HG03571 (cell line): ENCODE data around the gene BUD23.
"Not testable (repeated sequence)": the region's sequence is repeated elsewhere in the genome, so short reads cannot be mapped to it uniquely, and the experiment has no call there.

ENCODE experiments used
- ATAC-seq: cut with Tn5 transposase; IDR thresholded peaks from one replicate; pipeline ENCODE4 v1.9.1; 2021; ENCODE audit not compliant: unreplicated experiment

BUD23 gene

DNA sequence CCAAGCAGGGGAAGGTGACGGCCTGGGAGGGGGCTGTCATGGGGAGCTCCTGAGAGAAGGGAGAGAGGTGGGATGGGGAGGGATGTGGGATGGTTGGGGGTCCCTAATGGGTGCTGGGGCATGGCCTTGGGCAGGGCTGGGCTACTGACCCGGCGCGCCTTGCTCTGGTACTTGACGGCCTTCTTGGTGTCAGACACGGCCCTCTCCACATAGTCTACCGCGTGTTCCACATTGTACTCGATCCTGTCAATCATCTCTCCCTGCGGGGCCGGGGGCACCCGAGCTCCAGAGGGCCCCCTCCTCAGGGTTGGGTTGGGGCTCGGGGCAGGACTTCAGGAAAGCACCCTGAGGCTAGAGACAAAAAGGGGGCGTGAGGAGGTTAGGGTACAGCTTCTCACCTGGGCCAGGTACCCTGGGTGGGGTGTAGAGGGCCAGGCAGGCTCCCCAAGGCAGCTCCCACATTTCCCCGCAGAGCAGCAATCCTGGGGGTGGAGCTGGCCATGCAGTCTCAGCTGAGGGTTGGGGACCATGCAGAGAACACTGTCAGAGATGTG lies 17.3 kb downstream of the BUD23 start:
- no peak for ATAC-seq

DNA sequence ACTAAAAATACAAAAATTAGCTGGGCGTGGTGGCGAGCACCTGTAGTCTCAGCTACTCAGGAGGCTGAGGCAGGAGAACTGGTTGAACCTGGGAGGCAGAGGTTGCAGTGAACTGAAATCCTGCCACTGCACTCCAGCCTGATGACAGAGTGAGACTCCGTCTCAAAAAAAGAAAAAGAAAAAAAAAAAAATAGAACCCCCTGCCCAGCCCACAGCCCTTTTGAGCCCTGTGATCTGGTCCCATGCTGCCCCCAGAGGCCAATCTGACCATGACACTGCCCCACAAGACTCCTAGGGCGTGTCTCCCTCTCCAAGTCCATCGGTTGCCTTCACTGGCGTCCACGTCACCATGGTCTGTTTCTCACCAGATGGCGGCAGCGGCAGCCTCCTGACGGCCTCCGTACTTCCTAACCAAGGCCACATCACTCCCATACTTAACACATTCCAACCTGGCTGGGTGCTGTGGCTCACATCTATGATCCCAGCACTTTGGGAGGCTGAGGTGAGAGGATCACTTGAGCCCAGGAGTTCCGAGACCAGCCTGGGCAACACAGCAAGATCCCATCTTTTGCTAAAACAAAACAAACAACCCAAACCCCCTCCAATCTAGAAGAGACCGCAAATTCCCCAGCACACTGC lies 18.1 kb downstream of the BUD23 start:
- no peak for ATAC-seq

DNA sequence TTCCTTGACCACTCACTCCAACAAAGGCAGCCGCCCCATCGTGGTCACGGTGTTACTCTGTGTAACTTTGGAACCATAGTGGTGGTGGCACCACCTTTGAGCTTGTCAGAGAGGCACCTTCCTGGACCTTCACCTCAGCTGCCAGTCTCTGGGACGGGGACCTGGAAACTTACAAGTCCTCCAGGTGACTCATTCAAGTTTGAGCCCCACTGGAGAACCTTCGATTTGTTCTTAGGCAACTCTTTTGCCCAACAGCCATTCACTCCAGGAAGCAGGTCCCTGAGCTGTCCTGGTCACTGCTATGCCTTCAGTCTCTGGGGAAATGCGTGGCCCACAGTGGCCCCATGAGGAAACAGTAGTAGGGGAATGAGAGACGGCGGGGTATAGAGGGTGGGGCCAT lies 18.8 kb downstream of the BUD23 start:
- ATAC-seq: no peak

DNA sequence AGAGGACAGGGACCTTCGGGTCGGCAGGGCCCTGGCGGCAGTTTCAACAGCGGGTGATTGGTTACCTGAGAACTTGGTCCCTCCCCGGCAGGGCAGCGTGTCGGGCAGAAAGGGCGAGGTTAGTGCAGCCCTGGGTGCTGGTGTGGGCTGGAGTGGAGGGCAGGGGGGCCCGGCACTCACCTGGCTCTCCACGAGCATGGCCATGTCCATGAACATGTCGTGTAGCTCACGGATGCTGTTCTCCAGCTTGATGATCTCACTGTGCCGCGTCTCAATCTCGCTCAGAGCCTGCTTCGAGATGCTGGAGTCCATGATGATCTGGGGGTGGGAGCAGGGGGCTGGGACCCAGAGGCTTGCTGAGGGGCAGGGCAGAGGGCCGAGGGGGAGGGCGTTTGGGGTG lies 19.3 kb downstream of the BUD23 start:
- ATAC-seq: no peak

DNA sequence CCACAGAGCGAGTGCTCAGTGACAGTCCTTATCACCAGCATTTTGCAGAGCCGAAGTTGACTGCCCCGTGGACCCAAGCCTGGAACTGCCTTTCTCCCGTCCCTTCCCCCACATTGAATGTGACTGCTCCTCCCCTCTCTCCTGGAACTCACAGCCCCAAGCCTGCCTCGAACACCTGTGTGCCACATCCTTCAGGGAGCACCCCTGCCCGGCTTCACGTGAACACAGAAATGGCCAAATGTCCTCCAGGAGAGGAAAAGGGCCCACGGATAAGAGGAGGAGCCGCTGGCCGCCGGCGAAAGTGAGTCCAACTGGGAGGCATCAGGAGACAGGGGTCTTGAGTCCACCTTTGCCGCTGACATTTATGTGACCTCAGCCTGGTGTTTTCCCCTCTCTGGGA lies 19.8 kb downstream of the BUD23 start:
- no peak for ATAC-seq

DNA sequence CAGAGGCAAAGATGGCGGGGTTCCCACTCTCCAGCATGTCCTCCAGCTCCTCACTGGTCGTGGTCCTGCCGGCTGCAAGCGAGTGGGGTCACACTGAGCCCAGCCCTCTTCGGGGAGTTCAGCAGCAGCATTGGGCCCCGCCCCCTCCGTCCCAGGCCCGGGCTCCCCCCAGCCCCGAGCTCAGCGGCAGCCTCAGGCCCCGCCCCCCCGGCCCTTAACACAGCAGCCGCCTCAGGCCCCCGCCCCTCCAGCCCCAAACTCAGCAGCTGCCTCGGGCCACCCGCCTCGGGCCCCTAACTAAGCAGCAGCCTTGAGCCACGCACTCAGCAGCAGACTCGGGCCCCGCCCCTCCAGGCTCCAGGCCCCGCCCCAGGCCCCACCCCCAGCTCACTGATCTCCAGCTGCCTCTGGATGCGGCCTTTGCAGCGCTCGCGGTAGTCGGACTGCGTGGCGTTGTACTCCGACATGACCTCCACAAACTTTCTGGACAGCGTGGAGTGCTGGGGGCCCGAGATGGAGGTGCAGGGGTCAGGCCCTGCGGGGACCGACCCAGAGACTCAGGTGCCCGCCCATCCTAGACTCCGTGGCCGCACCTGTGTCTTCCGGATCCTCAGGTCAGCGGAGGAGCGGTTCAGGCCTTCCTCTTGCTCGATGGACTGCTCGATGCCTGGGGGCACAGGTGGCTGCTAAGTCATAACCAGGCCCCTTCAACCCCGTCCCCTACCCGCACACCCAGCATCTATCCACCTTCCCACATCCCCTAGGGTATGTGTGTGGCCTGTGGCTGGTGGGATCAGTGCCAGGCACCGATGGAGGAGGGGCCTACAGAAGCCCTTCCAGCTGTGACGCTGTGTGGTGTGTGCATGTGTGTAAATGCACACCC lies 20.6 kb downstream of the BUD23 start:
- ATAC-seq: no peak

DNA sequence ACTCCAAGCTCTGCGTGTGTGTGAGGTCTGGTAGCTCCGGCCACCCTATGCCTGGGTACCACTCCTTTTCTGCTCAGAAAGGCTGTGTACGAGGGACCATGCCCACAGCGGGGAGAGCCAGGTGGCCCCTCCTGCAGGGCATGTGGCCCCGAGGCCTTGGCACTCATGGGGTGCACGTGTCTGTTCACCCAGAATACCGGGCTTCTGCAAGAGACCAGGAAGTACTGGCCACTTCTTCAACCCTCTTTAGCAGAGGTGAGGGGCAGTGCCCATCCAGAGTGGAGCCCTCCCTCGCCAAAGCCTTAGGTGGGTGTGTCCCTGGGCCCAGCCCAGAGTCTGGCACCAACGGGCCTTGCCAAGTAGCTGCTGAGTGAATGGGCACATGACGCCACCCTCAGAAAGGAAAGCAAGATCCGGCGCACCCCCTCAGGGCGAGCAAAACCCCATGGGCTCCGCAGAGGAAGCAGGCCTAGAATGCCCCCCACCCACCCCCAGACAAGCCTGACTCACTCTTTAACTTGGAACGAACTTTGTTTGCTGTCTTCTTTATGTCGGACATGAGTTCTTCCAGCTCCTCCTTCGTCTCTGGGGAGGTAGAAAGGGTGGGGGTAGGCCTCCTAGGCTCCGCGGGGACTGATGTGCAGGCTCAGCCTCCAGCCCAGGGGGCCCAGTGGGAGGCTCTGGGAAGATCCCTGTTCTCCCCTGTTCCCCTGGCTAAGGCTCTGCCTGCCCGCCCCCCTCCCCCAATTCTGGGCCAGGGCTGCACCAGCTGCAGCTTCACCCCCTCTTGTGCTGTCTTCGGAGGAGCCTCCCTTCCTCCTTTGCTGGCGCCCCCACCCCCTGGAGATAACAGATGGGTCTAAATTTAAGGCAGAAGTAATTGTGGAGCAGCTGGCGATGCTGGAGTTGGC lies 21.5 kb downstream of the BUD23 start:
- ATAC-seq: no peak

DNA sequence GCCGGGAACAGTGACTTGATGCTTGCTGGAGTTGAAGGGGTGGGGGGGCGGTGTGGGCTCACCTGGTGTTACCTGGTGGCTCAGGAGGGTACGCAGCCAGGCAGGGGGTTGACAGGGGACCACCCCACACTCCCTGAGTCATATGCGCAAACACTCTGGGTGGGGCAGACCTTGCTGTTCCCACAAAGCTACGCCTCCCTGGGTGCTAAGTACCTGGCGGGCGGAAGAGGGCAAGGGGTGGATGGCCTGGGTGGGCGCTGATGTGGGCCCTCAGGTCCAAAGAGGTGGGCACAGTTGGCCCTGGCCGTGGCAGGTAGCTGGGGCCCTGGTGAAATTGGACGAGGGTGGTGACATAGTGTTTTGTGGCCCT lies 22.1 kb downstream of the BUD23 start:
- ATAC-seq: no peak

DNA sequence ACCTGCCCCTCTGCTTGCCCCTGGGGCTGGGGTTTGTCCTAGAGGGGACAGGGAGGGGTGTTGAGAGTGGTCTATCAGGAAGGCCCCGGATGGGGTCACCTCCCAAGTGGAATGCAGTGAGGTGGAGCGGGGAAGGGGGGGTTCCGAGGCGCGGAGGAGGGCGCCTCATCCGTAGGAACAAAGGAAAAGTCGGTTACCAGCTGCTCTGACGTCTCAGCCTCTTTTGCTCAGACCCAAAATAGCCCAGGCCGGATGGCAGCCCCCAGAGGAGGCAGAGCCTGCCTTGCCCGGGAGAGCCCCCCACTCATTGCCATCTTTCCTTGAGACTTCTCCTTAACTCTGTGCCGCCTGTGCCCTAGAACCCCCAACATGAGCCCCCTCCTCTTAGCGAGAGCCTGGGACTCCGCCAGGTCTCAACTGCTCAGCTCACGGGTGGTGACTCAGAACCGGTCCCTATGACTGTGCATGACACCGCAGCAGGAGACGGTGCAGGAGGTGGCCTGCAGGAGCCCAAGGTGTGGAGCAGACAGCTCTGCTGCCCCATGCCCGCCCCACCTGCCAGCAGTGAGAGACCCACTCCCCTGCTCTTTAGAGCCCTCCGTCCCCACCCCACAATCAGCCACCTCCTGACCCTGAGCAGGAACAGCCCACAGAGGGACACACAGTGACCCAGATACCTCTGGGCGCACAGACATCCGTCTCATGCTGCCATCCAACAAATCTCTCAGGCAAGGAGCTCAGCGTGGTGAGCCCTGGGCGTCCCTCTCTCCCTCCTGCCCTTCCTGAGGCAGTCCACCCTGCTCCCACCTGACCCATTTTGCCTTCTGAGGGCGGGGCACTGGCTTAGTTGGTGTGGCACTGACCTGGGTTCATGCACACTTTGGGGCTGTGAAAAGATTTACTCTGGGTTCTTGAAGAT lies 23.0 kb downstream of the BUD23 start:
- ATAC-seq: no peak

DNA sequence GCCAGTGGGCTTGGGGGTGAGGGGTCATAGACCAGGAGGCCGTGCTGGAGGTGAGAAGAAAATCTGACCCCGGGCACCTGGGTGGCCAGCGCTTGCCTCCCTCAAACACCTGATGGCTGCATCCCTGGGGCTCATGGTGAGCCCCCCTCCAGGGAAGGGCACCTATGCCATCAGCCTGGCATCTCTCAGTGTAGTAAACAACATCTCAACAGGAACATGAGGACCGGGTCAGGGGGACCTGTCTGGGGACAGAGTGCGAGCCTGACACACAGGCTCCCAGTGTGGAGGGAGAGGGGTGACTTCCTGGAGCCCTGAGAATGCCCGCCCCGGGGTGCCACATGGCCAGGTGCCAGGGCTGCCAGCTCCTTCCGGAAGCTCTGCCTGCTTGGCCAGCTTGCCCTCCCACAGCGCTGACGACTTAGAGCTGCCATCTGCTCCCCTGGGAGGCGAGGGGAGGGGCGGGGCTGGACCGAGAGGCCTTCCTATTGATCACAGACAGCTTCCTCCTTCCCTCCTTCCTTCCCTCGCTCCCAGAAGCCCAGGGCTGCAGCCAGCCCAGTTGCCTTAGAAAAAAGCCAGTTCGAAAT lies 23.7 kb downstream of the BUD23 start:
- no peak for ATAC-seq

DNA sequence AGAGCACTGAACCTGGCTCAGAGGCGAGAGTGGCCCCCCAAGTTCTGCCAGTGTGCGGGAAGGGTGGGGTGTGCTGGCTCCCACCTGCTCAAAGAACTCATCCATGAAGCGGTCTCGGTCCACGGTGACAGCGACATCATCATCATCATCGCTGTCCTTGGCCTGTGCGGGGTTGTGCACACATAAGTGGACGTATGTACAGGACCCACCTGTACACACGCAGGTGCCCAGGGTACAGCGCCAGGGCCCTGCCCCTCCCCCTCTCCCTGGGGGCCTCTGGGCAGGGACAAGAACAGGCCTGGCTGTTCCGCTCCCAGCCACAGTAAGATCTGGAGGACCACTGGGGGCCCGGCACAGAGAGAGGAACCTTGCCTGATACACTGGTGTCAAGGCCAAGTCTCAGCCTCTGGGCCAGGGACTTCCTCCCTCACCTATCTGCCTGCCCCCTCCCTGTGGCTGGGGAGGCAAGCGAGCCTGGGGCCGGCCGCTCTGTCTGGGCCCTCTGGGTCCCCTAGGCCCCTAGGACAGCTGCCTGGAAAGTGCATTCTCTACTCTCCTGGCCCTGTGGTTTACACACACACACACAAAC lies 25.7 kb downstream of the BUD23 start:
- no peak for ATAC-seq

DNA sequence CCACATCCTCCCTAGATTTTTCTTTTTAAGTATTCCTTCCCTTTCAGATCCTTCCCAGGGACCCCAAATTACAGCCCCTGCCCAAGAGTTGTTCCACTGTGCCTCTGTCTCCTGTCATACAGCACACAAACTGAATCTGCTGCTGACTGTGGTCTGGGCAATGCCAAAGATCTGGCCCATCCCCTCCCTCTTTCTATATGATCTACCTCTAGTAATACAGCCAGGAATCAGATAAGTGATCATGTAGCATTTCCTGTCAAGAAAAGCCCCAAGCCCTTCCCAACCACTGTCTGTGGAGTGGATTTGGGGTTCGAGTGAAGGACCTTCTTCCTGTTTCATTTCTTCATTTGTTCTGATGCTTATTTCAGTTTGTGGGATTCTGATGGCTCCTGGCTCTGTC lies 29.4 kb downstream of the BUD23 start:
- ATAC-seq: no peak

DNA sequence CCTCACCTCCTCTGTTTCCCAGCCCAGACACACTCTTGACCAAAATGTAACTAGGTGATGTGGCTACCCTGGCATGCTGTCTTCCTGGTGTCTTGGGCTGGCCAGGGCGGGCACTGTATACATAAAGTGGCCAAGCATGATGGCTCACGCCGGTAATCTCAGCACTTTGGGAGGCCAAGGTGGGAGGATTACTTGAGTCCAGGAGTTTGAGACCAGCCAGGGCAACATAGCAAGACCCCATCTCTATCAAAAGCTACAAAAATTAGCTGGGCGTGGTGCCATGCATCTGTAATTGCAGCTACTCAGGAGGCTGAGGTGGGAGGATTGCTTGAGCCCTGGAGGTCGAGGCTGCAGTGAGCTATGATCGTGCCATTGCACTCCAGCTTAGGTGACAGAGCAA lies 29.9 kb downstream of the BUD23 start:
- ATAC-seq: not testable (repeated sequence)

DNA sequence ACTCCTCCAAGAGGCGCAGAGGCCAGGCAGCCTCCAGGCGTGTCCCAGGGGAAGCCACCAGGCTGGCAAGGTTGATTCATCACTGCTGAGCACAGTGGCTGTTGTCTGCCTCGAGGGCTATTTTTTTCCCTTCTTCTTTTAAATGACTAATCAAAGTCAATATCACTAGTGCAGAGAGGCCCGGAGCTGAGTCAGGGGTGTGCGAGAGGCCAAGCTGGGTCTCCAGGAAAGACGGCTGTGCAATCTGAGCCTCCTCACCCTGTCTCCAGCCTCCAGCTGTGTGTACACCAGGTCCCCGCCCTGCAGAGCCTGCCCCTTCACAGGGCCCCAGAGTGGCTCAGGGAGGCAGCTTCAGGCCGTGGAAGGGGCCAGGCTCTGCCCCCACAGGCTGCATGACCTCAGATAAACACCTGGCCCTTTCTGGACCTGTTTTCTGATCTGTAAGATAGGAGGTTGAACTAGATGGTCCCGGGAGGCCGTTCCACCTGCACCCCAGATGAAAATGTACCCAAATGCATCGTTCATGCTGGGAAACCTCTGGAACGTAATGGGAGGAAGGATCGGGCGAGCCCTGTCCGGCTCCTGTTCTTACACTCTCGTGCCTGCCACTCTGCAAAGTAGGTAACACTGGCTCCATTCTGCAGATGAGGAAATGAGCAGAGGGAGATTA lies 32.4 kb downstream of the BUD23 start:
- ATAC-seq: no peak

DNA sequence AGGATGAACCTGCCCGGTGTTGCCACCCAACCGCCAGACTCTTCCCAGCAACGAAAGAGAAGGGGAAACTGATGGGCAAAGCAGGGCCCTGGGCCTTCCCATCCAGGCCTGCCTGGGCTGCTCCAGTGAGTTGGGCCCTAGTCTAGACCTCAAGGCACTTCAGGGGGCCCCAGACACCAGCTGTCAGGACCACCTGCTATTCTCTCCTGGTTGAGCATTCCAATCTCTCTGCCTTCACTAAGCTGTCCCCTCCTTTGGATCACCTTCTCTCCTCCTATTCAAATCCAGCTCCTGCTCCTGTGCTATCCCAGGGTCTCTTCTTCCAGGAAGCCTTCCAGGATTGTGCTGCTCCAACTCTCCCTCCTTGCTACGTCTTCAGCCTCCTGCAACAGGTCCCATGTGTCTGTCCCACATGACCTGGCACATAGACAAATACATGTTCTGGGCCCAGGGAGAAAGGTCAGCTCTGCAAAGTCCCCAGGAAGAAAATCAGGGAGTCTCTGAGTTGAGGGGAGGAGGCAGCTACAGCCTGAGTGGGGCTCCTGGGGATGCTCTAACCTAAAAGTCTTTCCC lies 33.0 kb downstream of the BUD23 start:
- ATAC-seq: no peak

DNA sequence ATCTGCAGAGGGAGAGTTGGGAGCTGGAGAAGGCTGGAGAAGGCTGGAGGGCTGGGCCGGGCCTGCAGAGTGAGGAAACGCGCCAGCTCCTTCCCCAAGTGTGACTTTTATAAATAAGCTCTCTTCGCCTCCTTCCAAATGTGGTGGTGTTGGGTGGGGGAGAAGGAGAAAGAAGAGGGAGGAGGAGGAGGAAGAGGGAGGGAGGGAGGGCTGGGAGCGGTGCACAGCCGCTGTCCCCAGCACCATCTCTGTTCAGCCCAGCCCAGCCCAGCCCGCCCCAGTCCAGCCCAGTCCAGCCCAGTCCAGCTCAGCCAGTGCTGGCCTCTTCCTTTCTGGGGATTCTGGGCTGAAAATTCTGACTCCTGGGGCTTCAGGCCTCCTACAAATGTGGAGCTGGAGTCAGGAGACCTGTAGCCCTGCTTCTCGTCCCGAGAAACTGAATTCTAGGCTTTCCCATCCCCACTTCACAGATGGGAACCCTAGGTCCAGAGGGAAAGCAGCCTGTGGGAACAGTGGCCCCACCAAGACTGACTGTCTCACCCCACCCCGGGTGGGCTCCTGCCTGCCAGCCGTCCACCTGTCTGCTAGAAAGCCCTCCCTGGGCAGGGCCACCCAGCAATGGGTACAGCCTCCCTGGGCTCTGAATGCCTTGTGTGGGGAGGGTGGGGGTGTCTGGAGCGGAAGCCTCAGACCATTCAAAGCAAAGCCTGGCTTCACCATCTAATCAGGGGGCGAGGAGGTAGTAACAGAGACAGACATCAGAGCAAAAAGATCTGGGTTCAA lies 33.8 kb downstream of the BUD23 start:
- no peak for ATAC-seq

DNA sequence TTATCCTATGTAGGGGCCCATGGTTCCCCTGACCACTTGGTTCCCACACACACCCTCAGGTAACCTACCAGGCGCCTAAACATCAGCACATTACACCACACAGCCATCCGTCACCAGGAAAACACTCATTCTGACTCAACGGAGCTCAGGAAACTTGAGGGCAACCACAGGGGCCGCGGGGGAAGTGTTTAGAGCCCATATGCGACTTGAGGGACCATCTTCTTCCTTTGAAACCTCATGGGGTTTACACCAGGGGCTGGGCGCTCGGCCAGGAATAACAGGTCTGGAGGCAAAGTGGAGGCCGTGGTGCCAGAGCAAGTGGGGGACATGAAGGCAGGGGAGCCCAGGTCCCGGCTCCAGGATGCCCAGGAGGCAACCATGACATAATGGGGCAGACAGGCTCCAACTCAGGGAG lies 34.6 kb downstream of the BUD23 start:
- ATAC-seq: no peak

DNA sequence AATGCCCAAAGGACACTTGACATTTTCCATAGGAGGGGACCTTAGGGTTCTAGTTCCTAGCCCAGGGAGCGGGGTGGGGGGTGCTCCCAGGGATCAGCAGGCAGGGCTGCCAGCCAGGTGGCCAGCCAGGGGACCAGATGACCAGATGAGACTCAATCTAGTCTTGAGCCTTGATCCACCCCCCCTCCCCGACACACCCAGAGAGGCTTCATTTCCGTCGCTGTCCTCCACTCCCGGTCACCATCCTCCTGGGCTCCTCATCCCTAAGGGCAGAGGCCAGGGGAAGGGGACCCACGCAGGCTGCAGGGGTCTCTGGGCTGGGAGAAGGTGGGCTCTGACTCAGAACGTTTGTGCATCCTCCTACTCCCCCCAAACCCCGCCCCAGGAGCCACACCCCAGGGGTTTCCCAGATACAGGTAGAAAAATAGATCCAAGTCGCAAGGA lies 35.1 kb downstream of the BUD23 start:
- ATAC-seq: no peak
